ENCODE results near the gene COX6A2. TPM values are rescaled to one million over a fixed set of nuclear protein-coding genes. Genes with fewer than 3 reads are reported as not detected.

COX6A2 gene
- total and polyA plus RNA-seq, 2 experiments from 2014 or later, result 1.7 TPM; not detected in 1

DNA sequence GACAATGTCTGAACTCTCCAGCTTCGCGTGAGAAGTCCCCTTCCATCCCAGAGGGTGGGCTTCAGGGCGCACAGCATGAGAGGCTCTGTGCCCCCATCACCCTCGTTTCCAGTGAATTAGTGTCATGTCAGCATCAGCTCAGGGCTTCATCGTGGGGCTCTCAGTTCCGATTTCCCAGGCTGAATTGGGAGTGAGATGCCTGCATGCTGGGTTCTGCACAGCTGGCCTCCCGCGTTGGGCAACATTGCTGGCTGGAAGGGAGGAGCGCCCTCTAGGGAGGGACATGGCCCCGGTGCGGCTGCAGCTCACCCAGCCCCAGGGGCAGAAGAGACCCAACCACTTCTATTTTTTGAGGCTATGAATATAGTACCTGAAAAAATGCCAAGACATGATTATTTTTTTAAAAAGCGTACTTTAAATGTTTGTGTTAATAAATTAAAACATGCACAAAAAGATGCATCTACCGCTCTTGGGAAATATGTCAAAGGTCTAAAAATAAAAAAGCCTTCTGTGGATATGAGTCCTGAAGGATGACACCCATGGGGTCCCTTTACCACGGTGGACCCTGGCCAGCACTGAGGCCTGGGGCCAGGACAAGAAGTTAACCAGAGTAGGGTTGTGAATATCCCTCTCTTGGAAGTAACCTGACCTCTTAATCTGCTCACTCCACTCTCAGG lies 45.5 kb downstream of the COX6A2 start:
- Histone ChIP-seq H3K36me3 (replicated peaks; ENCODE audit: insufficient read depth, low read depth) (no peaks in the 10 kb centered on the region), H3K9me3 (ENCODE audit: low read depth) (no peaks in the 10 kb centered on the region), H3K27ac (no peak overlapping the region), H3K27me3 (no peaks in the 10 kb centered on the region), H3K4me2 (no peak overlapping the region), H4K20me1 (ENCODE audit: insufficient read depth, poor library complexity, severe bottlenecking) (no peaks in the 10 kb centered on the region), H3K4me3 (no peak overlapping the region), H2AFZ (no peak overlapping the region), H3K9me2 (replicated peaks; ENCODE audit: insufficient read depth) (no peaks in the 10 kb centered on the region), H3K79me2 (no peaks in the 10 kb centered on the region), H3K4me1 (ENCODE audit: insufficient read depth) (no peaks in the 10 kb centered on the region)
- 28% methylated on average over 14 of the region's 14 CpGs for WGBS (ENCODE audit: low lambda C conversion rate, missing lambda C conversion rate)
- TF ChIP-seq, protein P1, sequence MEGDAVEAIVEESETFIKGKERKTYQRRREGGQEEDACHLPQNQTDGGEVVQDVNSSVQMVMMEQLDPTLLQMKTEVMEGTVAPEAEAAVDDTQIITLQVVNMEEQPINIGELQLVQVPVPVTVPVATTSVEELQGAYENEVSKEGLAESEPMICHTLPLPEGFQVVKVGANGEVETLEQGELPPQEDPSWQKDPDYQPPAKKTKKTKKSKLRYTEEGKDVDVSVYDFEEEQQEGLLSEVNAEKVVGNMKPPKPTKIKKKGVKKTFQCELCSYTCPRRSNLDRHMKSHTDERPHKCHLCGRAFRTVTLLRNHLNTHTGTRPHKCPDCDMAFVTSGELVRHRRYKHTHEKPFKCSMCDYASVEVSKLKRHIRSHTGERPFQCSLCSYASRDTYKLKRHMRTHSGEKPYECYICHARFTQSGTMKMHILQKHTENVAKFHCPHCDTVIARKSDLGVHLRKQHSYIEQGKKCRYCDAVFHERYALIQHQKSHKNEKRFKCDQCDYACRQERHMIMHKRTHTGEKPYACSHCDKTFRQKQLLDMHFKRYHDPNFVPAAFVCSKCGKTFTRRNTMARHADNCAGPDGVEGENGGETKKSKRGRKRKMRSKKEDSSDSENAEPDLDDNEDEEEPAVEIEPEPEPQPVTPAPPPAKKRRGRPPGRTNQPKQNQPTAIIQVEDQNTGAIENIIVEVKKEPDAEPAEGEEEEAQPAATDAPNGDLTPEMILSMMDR (IDR thresholded peaks at IDR 0.05; ENCODE audit: poor library complexity), result peak; percentile 62
- TF ChIP-seq EZH2phosphoT487 (IDR thresholded peaks at IDR 0.05; ENCODE audit: low read depth, severe bottlenecking, unreplicated experiment), result no peak
- TF ChIP-seq EZH2 (IDR thresholded peaks at IDR 0.05; ENCODE audit: borderline replicate concordance), result no peak
- peak; percentile 77 for DNase-seq (ENCODE audit: low spot score)

DNA sequence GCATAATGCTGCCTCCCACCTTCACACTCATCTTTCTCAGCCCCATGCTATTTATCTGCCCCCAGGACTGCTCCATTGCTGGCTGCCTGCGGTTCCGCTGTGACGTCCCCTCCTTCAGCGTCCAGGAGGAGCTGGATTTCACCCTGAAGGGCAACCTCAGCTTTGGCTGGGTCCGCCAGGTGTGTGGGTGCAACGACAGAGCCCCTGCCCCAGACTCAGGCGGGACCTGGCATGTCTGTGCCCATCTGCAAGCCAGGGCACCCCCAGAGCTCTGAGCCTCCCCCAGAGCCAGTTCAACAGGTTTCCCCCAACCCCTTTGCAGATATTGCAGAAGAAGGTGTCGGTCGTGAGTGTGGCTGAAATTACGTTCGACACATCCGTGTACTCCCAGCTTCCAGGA lies 48.0 kb downstream of the COX6A2 start:
- Histone ChIP-seq H3K4me2 (no peak overlapping the region), H3K27me3 (no peaks in the 10 kb centered on the region), H3K4me1 (ENCODE audit: insufficient read depth) (no peaks in the 10 kb centered on the region), H3K9me3 (ENCODE audit: low read depth) (no peaks in the 10 kb centered on the region), H3K27ac (no peak overlapping the region), H2AFZ (no peak overlapping the region), H4K20me1 (ENCODE audit: insufficient read depth, poor library complexity, severe bottlenecking) (no peaks in the 10 kb centered on the region), H3K4me3 (no peak overlapping the region), H3K79me2 (no peaks in the 10 kb centered on the region), H3K36me3 (replicated peaks; ENCODE audit: insufficient read depth, low read depth) (no peaks in the 10 kb centered on the region), H3K9me2 (replicated peaks; ENCODE audit: insufficient read depth) (no peaks in the 10 kb centered on the region)
- 90% methylated on average over 12 of the region's 12 CpGs for WGBS (ENCODE audit: low lambda C conversion rate, missing lambda C conversion rate)
- TF ChIP-seq EZH2phosphoT487 (IDR thresholded peaks at IDR 0.05; ENCODE audit: low read depth, severe bottlenecking, unreplicated experiment) (no peak), EZH2 (IDR thresholded peaks at IDR 0.05; ENCODE audit: borderline replicate concordance) (no peak)
- TF ChIP-seq, protein P1 (IDR thresholded peaks at IDR 0.05; ENCODE audit: poor library complexity), result no peak
- DNase-seq (ENCODE audit: low spot score), result no peak

Other genes with a start within 250 kb of the COX6A2 start
- 39.7 and 47.4 TPM in 2 replicates for gene FUS, start 248.2 kb downstream of the COX6A2 start, total RNA-seq
- 327 and 345 TPM in 2 replicates for gene FUS, start 248.2 kb downstream of the COX6A2 start, polyA plus RNA-seq
- 9.4 and 15.1 TPM in 2 replicates for gene PYCARD, start 225.6 kb downstream of the COX6A2 start, total RNA-seq
- gene PYCARD, start 225.6 kb downstream of the COX6A2 start, polyA plus RNA-seq, result 13.8 and 16.1 TPM in 2 replicates
- 0.04 TPM in 1 of 2 replicates, not detected in the other for gene TRIM72, start 214.2 kb downstream of the COX6A2 start, total RNA-seq
- not detected in 2 replicates for gene TRIM72, start 214.2 kb downstream of the COX6A2 start, polyA plus RNA-seq
- not detected in 2 replicates for gene PYDC1, start 211.2 kb downstream of the COX6A2 start, total RNA-seq
- gene PYDC1, start 211.2 kb downstream of the COX6A2 start, polyA plus RNA-seq, result not detected in 2 replicates
- 0.32 and 2.5 TPM in 2 replicates for gene ITGAM, start 168.4 kb downstream of the COX6A2 start, total RNA-seq
- gene ITGAM, start 168.4 kb downstream of the COX6A2 start, polyA plus RNA-seq, result not detected in 2 replicates
- gene ITGAX, start 73.2 kb downstream of the COX6A2 start, total RNA-seq, result 0.52 and 0.60 TPM in 2 replicates
- gene ITGAX, start 73.2 kb downstream of the COX6A2 start, polyA plus RNA-seq, result 0.43 and 0.50 TPM in 2 replicates
- gene ITGAD, start 35.0 kb downstream of the COX6A2 start, total RNA-seq, result not detected in 2 replicates
- gene ITGAD, start 35.0 kb downstream of the COX6A2 start, polyA plus RNA-seq, result not detected in 2 replicates
- gene ZNF843, start 14.4 kb upstream of the COX6A2 start, total RNA-seq, result 1.2 and 1.7 TPM in 2 replicates
- 0.54 and 0.64 TPM in 2 replicates for gene ZNF843, start 14.4 kb upstream of the COX6A2 start, polyA plus RNA-seq
- gene ARMC5, start 31.1 kb upstream of the COX6A2 start, total RNA-seq, result 11.4 and 12.2 TPM in 2 replicates
- gene ARMC5, start 31.1 kb upstream of the COX6A2 start, polyA plus RNA-seq, result 19.4 and 19.6 TPM in 2 replicates
- 14.5 and 15.7 TPM in 2 replicates for gene TGFB1I1, start 43.8 kb upstream of the COX6A2 start, total RNA-seq
- gene TGFB1I1, start 43.8 kb upstream of the COX6A2 start, polyA plus RNA-seq, result 34.8 and 35.4 TPM in 2 replicates
- gene SLC5A2, start 54.8 kb upstream of the COX6A2 start, total RNA-seq, result 2.3 and 2.5 TPM in 2 replicates
- gene SLC5A2, start 54.8 kb upstream of the COX6A2 start, polyA plus RNA-seq, result 7.5 and 12.7 TPM in 2 replicates
- gene RUSF1, start 80.0 kb upstream of the COX6A2 start, total RNA-seq, result 75.2 and 77.2 TPM in 2 replicates
- 56.6 and 68.0 TPM in 2 replicates for gene RUSF1, start 80.0 kb upstream of the COX6A2 start, polyA plus RNA-seq
- gene AHSP, start 99.5 kb upstream of the COX6A2 start, total RNA-seq, result not detected in 2 replicates
- not detected in 2 replicates for gene AHSP, start 99.5 kb upstream of the COX6A2 start, polyA plus RNA-seq

Data from hepatocyte (in vitro differentiated cells).